Effector memory CD4-positive, alpha-beta T cell (primary cell): ENCODE data around the gene IGFBP2.

Experiments
- DNase-seq, 3 donors: peaks; one replicate each; pipeline ENCODE4 v3.0.0-alpha.2; 2020
- H3K27ac ChIP-seq: 2 replicates; pipeline ENCODE4 v1.7.0; 2013; ENCODE audit warnings: mild to moderate bottlenecking, low read length, moderate library complexity; ENCODE audit not compliant: insufficient read depth, poor library complexity, severe bottlenecking
- H3K27me3 ChIP-seq: replicated peaks from 2 replicates; pipeline ENCODE4 v1.7.0; 2013; ENCODE audit warnings: mild to moderate bottlenecking, low read length; ENCODE audit not compliant: insufficient read depth, control insufficient read depth, poor library complexity, severe bottlenecking
- H3K36me3 ChIP-seq: 2 replicates; pipeline ENCODE4 v1.7.0; 2013; ENCODE audit warnings: mild to moderate bottlenecking, low read length, moderate library complexity; ENCODE audit not compliant: control insufficient read depth, insufficient read depth
- H3K4me1 ChIP-seq: 2 replicates; pipeline ENCODE4 v1.7.0; 2013; ENCODE audit warnings: low read length, mild to moderate bottlenecking; ENCODE audit not compliant: control insufficient read depth, insufficient read depth, poor library complexity, severe bottlenecking
- H3K4me3 ChIP-seq: 2 replicates; pipeline ENCODE4 v1.7.0; 2013; ENCODE audit warnings: low read length, low read depth, mild to moderate bottlenecking; ENCODE audit not compliant: insufficient read depth, poor library complexity, severe bottlenecking
- H3K9me3 ChIP-seq: 2 replicates; pipeline ENCODE4 v1.7.0; 2013; ENCODE audit warnings: mild to moderate bottlenecking, low read length, moderate library complexity; ENCODE audit not compliant: control insufficient read depth

IGFBP2 gene

DNA sequence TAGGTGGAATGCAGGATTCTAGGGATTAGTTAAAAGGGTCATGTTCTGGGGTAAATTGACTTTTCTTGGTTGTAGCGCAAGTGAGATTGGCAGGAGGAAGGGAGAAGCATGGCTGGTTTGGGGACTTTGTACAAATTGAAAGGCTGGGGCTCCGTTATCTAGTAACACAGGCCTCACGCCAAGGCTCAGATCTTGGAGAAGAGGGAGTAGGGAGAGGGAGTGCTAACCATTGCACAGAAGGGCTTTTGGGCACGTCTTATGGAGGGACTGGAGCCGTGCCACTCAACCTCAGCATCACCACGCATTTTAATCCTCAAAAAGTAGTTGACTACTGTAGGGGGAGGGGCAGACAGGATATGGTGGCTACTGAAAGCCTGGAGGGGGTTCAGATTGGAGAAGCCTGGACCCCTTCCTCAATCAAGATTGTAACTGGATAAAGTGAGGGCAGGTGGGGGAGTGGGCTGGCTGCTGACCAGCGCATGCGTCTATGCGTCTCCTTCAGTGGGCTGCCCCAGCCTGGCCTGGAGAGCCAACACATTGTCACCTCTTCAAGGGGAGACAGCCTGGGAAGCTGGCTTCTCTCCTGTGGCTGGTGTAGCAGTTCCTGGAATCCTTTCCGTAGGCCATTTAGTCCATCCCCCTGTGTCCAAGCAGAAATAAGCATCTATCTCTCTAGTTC is 47.9 kb downstream of the IGFBP2 start:
- H3K36me3 ChIP-seq, result no peaks in the 10 kb centered on the region
- no peak overlapping the region for H3K4me3 ChIP-seq
- no peaks in the 10 kb centered on the region for H3K27me3 ChIP-seq
- H3K27ac ChIP-seq, result no peak overlapping the region
- no peak for DNase-seq
- H3K4me1 ChIP-seq, result no peaks in the 10 kb centered on the region
- H3K9me3 ChIP-seq, result no peaks in the 10 kb centered on the region

DNA sequence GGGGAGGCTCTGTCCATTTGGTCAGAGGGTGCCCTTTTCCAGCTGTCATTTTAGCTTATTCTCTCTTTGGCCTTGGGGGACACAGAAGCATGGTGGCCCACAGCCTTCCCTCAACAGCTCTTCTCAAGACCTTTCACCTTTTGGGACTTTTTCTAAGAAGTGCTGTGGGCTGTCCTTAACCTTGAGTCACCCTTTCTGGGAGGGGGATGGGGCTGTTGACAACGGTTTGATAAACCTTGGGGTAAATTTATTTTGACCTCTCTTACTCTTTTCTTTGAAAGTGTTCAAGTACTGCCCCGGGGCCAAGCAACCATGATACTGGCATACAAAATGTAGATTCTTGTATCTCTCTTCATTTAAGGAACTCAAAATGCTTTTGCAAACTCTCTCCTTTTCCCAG is 48.5 kb downstream of the IGFBP2 start:
- Histone ChIP-seq H3K27ac (no peak overlapping the region), H3K9me3 (no peaks in the 10 kb centered on the region), H3K4me1 (no peaks in the 10 kb centered on the region), H3K27me3 (no peaks in the 10 kb centered on the region), H3K36me3 (no peaks in the 10 kb centered on the region), H3K4me3 (no peak overlapping the region)
- no peak for DNase-seq

DNA sequence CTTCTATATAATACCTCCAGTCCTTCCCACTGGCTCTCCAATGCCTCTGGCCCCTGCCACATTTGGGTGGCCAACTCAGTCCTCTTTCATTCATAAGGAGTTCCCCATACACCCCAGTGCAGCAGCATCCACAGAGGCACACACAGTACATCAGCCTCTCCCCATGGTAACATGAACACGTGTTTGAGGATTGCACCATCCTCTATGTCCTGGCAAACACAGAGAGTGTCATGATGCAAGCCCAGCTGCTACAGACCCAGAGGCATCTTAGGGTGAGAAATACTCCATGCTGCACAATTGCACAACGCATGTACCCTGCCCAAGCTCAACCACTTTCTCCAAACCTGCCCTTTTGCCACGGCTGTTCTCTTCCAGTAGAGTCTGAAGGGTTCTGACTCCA is 50.6 kb downstream of the IGFBP2 start:
- no peaks in the 10 kb centered on the region for H3K4me1 ChIP-seq
- no peaks in the 10 kb centered on the region for H3K36me3 ChIP-seq
- no peak overlapping the region for H3K4me3 ChIP-seq
- no peaks in the 10 kb centered on the region for H3K27me3 ChIP-seq
- H3K9me3 ChIP-seq, result no peaks in the 10 kb centered on the region
- no peak for DNase-seq
- no peak overlapping the region for H3K27ac ChIP-seq

DNA sequence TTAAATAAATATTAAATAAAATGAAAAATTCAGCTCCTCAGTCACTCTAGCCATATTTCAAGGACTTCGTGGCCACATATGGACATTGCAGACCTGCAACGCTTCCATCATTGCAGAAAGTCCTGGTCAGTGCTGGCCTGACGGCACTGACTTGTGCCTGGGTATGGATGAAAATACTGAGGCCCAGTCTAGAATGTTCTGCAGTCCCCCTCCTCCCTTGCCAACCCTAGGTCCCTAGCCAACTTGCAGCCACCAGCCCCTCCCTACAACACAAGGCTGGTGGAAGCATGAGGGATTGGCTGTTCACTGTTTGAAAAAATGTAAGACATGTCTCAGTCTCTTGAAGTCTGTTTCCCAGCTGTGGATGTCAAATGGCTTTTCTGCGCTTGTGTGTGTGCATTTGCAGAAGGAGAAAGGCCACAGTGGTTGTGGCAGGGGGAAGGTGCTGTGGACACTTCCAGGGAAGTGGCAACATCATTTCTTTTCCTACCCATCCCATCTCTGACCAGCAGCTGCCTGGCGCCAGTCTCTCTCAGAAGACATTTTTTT is 52.2 kb downstream of the IGFBP2 start:
- no peak overlapping the region for H3K4me3 ChIP-seq
- no peaks in the 10 kb centered on the region for H3K36me3 ChIP-seq
- no peaks in the 10 kb centered on the region for H3K4me1 ChIP-seq
- no peak for DNase-seq
- no peaks in the 10 kb centered on the region for H3K9me3 ChIP-seq
- no peaks in the 10 kb centered on the region for H3K27me3 ChIP-seq
- H3K27ac ChIP-seq, result no peak overlapping the region

DNA sequence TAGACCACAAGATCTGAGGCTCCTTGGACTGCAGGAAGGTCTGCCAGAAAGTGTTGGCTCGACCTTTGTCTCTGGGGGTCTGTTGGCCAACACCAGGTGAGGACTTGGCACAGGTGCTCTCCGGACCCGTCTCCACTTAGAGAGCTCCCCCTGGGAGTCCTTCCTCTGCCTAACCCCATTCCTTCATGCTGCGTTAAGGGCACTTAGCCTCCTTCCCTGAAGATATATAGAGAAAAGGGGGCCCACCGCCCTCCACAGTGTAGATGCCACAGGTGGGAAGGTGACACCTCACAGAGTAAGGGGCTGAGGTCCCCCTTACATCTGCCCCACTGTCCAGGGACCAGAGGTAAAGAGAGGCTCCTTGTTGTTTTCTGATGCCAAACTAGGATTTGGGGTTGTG is 53.9 kb downstream of the IGFBP2 start:
- Histone ChIP-seq H3K27ac (no peak overlapping the region), H3K4me1 (peaks cover 10% of the 10 kb centered on the region), H3K9me3 (no peaks in the 10 kb centered on the region), H3K36me3 (no peaks in the 10 kb centered on the region), H3K27me3 (no peaks in the 10 kb centered on the region), H3K4me3 (no peak overlapping the region)
- no peak for DNase-seq

DNA sequence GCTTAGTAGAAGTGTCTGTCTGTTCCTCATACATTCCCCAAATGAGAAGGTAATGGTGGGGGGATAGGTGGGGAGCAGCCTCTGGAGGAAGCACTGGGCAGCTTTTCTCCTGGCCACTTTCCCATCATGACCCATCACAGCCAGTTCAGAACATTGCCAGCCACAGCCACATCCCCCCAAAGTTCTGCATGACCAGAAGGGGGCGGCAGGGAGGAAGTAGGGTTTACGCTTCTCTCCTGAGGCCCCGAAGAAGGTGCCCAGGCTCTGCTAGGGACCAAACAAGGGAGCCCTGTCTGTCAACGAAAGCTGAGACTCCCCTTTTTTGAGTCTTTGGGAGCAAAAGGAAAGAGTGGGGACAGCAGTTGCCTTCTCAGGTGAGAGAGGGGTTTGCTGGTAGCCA is 54.4 kb downstream of the IGFBP2 start:
- Histone ChIP-seq H3K4me3 (no peak overlapping the region), H3K9me3 (no peaks in the 10 kb centered on the region), H3K36me3 (no peaks in the 10 kb centered on the region), H3K27ac (no peak overlapping the region), H3K4me1 (peaks cover 15% of the 10 kb centered on the region), H3K27me3 (peaks cover 4% of the 10 kb centered on the region)
- no peak for DNase-seq

DNA sequence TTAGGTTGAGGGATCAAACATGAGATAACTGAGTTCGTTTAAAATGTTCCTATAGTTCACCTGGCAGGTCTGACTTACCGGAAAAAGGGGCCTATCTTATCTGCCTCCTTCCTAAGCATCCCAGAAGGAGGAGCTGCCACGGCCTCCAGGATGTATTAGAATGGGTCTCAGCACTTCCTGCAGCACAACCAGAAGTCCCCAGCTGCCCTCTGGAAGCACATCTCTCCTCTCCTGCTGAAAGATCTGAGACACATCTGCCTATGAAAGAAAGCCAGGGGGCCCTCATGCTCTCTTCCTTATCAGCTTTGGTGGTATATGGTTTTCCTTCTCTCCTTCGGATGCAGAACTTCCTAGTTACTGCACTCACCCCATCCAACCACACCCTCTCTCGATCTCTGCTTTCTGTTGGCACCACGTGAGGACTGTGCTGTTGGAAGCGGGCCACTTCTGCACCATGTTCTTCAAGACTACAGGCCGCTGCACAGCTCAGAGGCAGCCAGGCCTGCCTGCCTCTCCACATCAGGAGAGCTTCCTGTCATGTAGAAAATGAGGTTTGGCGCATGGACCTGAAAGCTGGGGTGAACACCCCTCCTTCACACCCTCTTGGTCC is 55.6 kb downstream of the IGFBP2 start:
- H3K27ac ChIP-seq, result no peak overlapping the region
- no peaks in the 10 kb centered on the region for H3K9me3 ChIP-seq
- H3K4me1 ChIP-seq, result peaks cover 18% of the 10 kb centered on the region
- DNase-seq, result no peak
- H3K36me3 ChIP-seq, result no peaks in the 10 kb centered on the region
- H3K27me3 ChIP-seq, result peaks cover 15% of the 10 kb centered on the region
- no peak overlapping the region for H3K4me3 ChIP-seq

DNA sequence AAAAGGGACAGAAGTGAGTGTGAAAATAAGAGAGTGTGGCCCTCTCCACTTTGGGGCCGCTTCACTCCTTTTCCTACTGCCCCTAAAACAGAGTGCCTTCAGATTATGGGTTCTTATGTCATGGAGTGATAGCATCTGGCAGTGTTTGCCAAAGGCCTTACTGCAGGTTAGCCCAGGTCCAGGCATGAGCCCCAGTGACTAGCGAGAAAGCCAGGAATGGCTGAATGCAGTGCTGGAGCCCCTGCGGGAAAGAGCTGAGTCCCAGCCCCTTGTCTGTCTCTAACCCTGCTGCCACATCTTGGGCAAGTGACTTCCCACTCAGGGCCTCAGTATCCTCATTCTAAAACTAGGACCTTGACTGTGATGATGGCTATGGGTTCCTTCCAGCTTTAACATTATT is 56.2 kb downstream of the IGFBP2 start:
- peaks cover 23% of the 10 kb centered on the region for H3K4me1 ChIP-seq
- no peak overlapping the region for H3K27ac ChIP-seq
- peaks cover 21% of the 10 kb centered on the region for H3K27me3 ChIP-seq
- H3K9me3 ChIP-seq, result no peaks in the 10 kb centered on the region
- no peak for DNase-seq
- H3K36me3 ChIP-seq, result no peaks in the 10 kb centered on the region
- no peak overlapping the region for H3K4me3 ChIP-seq

DNA sequence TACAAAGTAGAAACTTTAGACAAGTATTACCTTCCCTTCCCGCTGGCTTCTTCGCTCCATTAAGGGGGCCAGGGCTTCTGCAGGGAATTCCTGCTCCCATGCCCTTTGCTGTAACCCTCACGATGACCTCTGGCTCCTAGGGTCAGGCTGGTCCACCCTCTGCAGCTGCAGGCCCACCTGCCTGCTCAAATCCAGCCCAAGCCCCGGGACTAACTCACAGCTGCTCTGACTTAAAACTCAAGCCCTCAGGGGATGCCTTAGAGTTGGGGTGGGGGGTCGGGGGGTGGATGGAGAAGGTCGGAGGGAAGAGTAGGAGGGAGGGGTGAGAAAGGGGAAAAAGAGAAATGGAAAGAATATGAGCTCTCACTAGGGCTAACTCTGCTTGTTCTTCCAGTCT is 57.2 kb downstream of the IGFBP2 start:
- DNase-seq, result no peak
- Histone ChIP-seq H3K36me3 (no peaks in the 10 kb centered on the region), H3K4me3 (no peak overlapping the region), H3K4me1 (peaks cover 31% of the 10 kb centered on the region), H3K27ac (no peak overlapping the region), H3K9me3 (no peaks in the 10 kb centered on the region), H3K27me3 (peaks cover 31% of the 10 kb centered on the region)

DNA sequence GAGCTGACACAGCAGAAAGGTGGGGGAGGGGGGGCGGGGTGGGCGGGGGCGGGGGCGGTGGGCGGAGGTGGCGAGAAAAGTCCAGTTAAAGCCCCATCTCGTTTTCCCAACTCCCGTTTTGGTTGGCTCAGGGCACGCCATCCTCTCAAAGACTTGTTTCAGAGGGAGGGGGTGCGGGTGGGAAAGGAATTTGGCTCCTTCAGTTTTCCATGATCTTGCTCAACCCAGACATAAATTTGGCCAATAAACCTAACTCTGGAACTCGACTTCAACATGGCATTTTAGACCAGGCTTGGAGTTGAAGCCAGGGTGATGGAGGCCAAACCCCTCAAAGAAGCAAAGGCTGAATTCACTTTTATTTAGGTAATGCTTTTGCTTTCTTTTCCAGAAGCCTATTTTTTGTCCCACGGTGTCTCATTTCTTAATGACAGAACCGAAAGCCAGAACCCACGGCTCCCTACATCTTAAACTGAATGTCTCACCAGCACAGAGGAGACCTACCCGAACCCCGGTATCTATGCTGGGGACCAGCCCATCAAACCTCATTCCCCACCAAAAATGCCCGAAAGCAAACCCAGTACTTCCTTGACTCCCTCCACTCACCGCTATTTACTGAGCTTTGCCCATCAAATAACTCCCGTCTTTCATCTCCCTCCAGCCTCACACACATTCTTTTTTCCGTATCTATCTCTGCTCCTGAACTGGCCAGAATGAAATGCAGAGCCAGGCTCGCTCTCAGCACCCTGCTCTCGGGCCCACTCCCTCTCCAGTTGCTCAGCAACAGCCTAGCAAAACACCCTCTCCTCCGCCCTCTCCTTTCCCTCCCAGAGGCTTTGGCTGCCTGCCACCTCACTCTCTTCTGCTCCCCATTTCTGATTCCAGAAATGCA is 57.9 kb downstream of the IGFBP2 start:
- DNase-seq, result no peak
- peaks cover 34% of the 10 kb centered on the region for H3K27me3 ChIP-seq
- H3K9me3 ChIP-seq, result no peaks in the 10 kb centered on the region
- no peak overlapping the region for H3K27ac ChIP-seq
- peaks cover 31% of the 10 kb centered on the region for H3K4me1 ChIP-seq
- no peak overlapping the region for H3K4me3 ChIP-seq
- no peaks in the 10 kb centered on the region for H3K36me3 ChIP-seq
